Testis (tissue), 2 donors: ENCODE results near the gene TRIM3.

Experiments used
- CTCF ChIP-seq, 3 experiments: fragments of 450-650 bp in 2 of 3; fragments of 200-600 bp in 1 of 3; sonication (generic) in 1 of 3; IDR thresholded peaks; one replicate each; pipeline ENCODE4 v1.5.1; 2016 to 2019; ENCODE audit warnings: antibody characterized with exemption in 3 of 3, mild to moderate bottlenecking in 2 of 3, moderate library complexity in 1 of 3
- POLR2A ChIP-seq: fragments of 450-650 bp; IDR thresholded peaks from one replicate; pipeline ENCODE4 v1.6.1; 2017; ENCODE audit warnings: antibody characterized with exemption, mild to moderate bottlenecking, moderate library complexity

- TF ChIP-seq CTCF (IDR thresholded peaks at IDR 0.05), result no peak
- no peak for TF ChIP-seq POLR2A
These were observed 12.5 kb upstream of the TRIM3 start for GRCh38 chr11:6486256-6486655.
